Muscle of leg (tissue), 11 donors: ENCODE measurements around the gene RTL5. TPM values are rescaled to one million over a fixed set of nuclear protein-coding genes. Genes with fewer than 3 reads are reported as not detected.

ENCODE experiments used
- DNase-seq: peaks from one replicate; pipeline ENCODE4 v3.0.0; 2013
- H3K27ac ChIP-seq: one replicate; pipeline ENCODE4 v1.5.1; 2013; ENCODE audit warnings: mild to moderate bottlenecking, low read length, control low read depth
- H3K27me3 ChIP-seq: one replicate; pipeline ENCODE4 v1.6.1; 2013; ENCODE audit warnings: low read length; ENCODE audit not compliant: control insufficient read depth, insufficient read depth
- H3K36me3 ChIP-seq: one replicate; pipeline ENCODE4 v1.6.1; 2013; ENCODE audit warnings: low read length; ENCODE audit not compliant: control insufficient read depth, insufficient read depth
- H3K4me1 ChIP-seq: one replicate; pipeline ENCODE4 v1.6.1; 2013; ENCODE audit warnings: low read length; ENCODE audit not compliant: control insufficient read depth, insufficient read depth
- H3K4me3 ChIP-seq: one replicate; pipeline ENCODE4 v1.5.1; 2013; ENCODE audit warnings: low read length, control low read depth
- H3K9me3 ChIP-seq: replicated peaks from 2 replicates; pipeline ENCODE4 v1.6.1; 2013; ENCODE audit warnings: low read depth, low read length; ENCODE audit not compliant: control insufficient read depth
- WGBS: methylation state at CpG from one replicate; pipeline ENCODE4 v1.1.5; 2013; ENCODE audit warnings: missing lambda C conversion rate; ENCODE audit not compliant: insufficient coverage; 5-methylcytosine and 5-hydroxymethylcytosine counted together
- polyA plus RNA-seq, 8 donors: library from polyadenylated mRNA; unstranded; fragments of 120-200 nt; gene quantifications; one replicate each; pipeline versions ENCODE4 v1.2.1 to v1.2.3, GENCODE V29; 2013; ENCODE audit warnings: inconsistent platforms in 1 of 8, low replicate concordance in 1 of 8; ENCODE audit not compliant: insufficient read length in 8 of 8, insufficient read depth in 1 of 8
- total RNA-seq: library from RNA; stranded (reverse); fragments of 120-200 nt; gene quantifications from one replicate; pipeline ENCODE4 v1.2.4, GENCODE V29; 2013

The RTL5 gene
- total and polyA plus RNA-seq, 9 donors: 3.6 to 16.3 (median 11.9) TPM

GRCh38 chrX:72100824-72101351 is 30.8 kb downstream of the RTL5 start:
- Histone ChIP-seq H3K27ac (no peak overlapping the region), H3K36me3 (no peaks in the 10 kb centered on the region), H3K27me3 (peaks cover 53% of the 10 kb centered on the region), H3K9me3 (no peaks in the 10 kb centered on the region), H3K4me3 (no peak overlapping the region), H3K4me1 (no peaks in the 10 kb centered on the region)
- whole genome bisulfite sequencing: 78% methylated on average over 6 of the region's 9 CpGs
- DNase-seq: peak; percentile 37

GRCh38 chrX:72100051-72100755 is 31.5 kb downstream of the RTL5 start:
- H3K4me3 ChIP-seq: no peak overlapping the region
- H3K27me3 ChIP-seq: peaks cover 52% of the 10 kb centered on the region
- no peaks in the 10 kb centered on the region for H3K9me3 ChIP-seq
- no peaks in the 10 kb centered on the region for H3K4me1 ChIP-seq
- H3K27ac ChIP-seq: no peak overlapping the region
- no peak for DNase-seq
- WGBS: 85% methylated on average over 7 of the region's 13 CpGs
- no peaks in the 10 kb centered on the region for H3K36me3 ChIP-seq

GRCh38 chrX:72097098-72097497 is 34.6 kb downstream of the RTL5 start:
- peaks cover 40% of the 10 kb centered on the region for H3K27me3 ChIP-seq
- DNase-seq: no peak
- H3K4me1 ChIP-seq: no peaks in the 10 kb centered on the region
- WGBS: no CpG with 5 or more reads among the region's 3 CpGs
- H3K4me3 ChIP-seq: no peak overlapping the region
- no peak overlapping the region for H3K27ac ChIP-seq
- H3K36me3 ChIP-seq: no peaks in the 10 kb centered on the region
- no peaks in the 10 kb centered on the region for H3K9me3 ChIP-seq

- Histone ChIP-seq H3K9me3 (no peaks in the 10 kb centered on the region), H3K4me1 (no peaks in the 10 kb centered on the region), H3K4me3 (no peak overlapping the region), H3K27me3 (peaks cover 31% of the 10 kb centered on the region), H3K27ac (no peak overlapping the region), H3K36me3 (no peaks in the 10 kb centered on the region)
- WGBS: 50% methylated on average over 1 of the region's 2 CpGs
- no peak for DNase-seq
Observed at GRCh38 chrX:72095370-72095769, 36.3 kb downstream of the RTL5 start.

- Histone ChIP-seq H3K27me3 (peaks cover 27% of the 10 kb centered on the region), H3K4me3 (no peak overlapping the region), H3K36me3 (no peaks in the 10 kb centered on the region), H3K27ac (no peak overlapping the region), H3K9me3 (no peaks in the 10 kb centered on the region), H3K4me1 (no peaks in the 10 kb centered on the region)
- 56% methylated on average over 3 of the region's 4 CpGs for WGBS
- peak; percentile 53 for DNase-seq
Observed at GRCh38 chrX:72094894-72095293, 36.8 kb downstream of the RTL5 start.

GRCh38 chrX:72089254-72089653 is 42.5 kb downstream of the RTL5 start:
- H3K4me3 ChIP-seq: no peak overlapping the region
- no peaks in the 10 kb centered on the region for H3K36me3 ChIP-seq
- H3K9me3 ChIP-seq: no peaks in the 10 kb centered on the region
- H3K27me3 ChIP-seq: peaks cover 27% of the 10 kb centered on the region
- H3K4me1 ChIP-seq: no peaks in the 10 kb centered on the region
- no peak for DNase-seq
- H3K27ac ChIP-seq: no peak overlapping the region
- WGBS: 39% methylated on average over 2 of the region's 3 CpGs

GRCh38 chrX:72088761-72089160 is 43.0 kb downstream of the RTL5 start:
- no peak overlapping the region for H3K27ac ChIP-seq
- whole genome bisulfite sequencing: 76% methylated on average over 5 of the region's 6 CpGs
- no peaks in the 10 kb centered on the region for H3K9me3 ChIP-seq
- peaks cover 27% of the 10 kb centered on the region for H3K27me3 ChIP-seq
- no peak for DNase-seq
- no peaks in the 10 kb centered on the region for H3K4me1 ChIP-seq
- no peaks in the 10 kb centered on the region for H3K36me3 ChIP-seq
- H3K4me3 ChIP-seq: no peak overlapping the region

GRCh38 chrX:72086995-72087394 is 44.7 kb downstream of the RTL5 start:
- Histone ChIP-seq H3K36me3 (no peaks in the 10 kb centered on the region), H3K4me3 (no peak overlapping the region), H3K27me3 (peaks cover 29% of the 10 kb centered on the region), H3K4me1 (peaks cover under 1% of the 10 kb centered on the region), H3K27ac (no peak overlapping the region), H3K9me3 (no peaks in the 10 kb centered on the region)
- DNase-seq: no peak
- no CpG with 5 or more reads among the region's 1 CpG for WGBS

- Histone ChIP-seq H3K9me3 (no peaks in the 10 kb centered on the region), H3K4me3 (no peak overlapping the region), H3K27me3 (peaks cover 40% of the 10 kb centered on the region), H3K36me3 (no peaks in the 10 kb centered on the region), H3K27ac (no peak overlapping the region), H3K4me1 (peaks cover 16% of the 10 kb centered on the region)
- no peak for DNase-seq
- 56% methylated on average over 1 of the region's 1 CpG for WGBS
Observed at GRCh38 chrX:72084114-72084513, 47.6 kb downstream of the RTL5 start.

- Histone ChIP-seq H3K27ac (no peak overlapping the region), H3K27me3 (peaks cover 45% of the 10 kb centered on the region), H3K4me1 (peaks cover 21% of the 10 kb centered on the region), H3K36me3 (no peaks in the 10 kb centered on the region), H3K4me3 (no peak overlapping the region), H3K9me3 (no peaks in the 10 kb centered on the region)
- no CpG with 5 or more reads among the region's 2 CpGs for WGBS
- no peak for DNase-seq
Observed at GRCh38 chrX:72083291-72083690, 48.4 kb downstream of the RTL5 start.
